RPMI8226 (cell line): ENCODE results near the gene TAAR1.
"Not testable (repeated sequence)": the region's sequence is repeated elsewhere in the genome, so short reads cannot be mapped to it uniquely, and the experiment has no call there.

Experiments
- DNase-seq: peaks from one replicate; pipeline ENCODE4 v3.0.0-alpha.2; 2015

Gene TAAR1

GRCh38 chr6:132659082-132659481, at the start of gene TAAR1:
TAAR1 (minus strand) TSS chr6:132659182; CDS start chr6:132646003, 13,179 bp downstream.
- DNase-seq = no peak

DNA sequence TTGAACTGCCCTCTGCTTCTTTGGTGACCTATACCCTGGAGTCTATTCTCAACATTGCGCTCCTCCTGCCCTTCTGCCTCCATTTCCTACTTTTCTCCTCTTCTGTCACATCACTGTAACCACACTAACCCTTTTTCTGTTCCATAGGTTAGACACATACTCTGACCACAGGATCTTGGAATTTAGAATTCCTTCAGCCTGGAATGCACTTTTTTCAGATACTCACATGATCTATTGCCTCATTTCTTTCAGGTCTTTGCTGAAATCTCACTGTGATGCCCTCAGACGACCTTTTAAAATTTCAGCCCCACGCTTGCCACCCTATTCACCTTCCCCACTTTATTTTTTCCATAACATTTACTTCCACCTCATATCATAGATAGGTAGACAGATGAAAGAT, 49.8 kb upstream of the TAAR1 start:
- no peak for DNase-seq

GRCh38 chr6:132708002-132708401, 49.0 kb upstream of the TAAR1 start:
- no peak for DNase-seq

- not testable (repeated sequence) for DNase-seq
These were observed 47.8 kb upstream of the TAAR1 start for GRCh38 chr6:132706756-132707155.

GRCh38 chr6:132703936-132704335, 45.0 kb upstream of the TAAR1 start:
- DNase-seq = no peak

GRCh38 chr6:132698608-132699007, 39.6 kb upstream of the TAAR1 start:
- DNase-seq = peak; percentile 8

DNA sequence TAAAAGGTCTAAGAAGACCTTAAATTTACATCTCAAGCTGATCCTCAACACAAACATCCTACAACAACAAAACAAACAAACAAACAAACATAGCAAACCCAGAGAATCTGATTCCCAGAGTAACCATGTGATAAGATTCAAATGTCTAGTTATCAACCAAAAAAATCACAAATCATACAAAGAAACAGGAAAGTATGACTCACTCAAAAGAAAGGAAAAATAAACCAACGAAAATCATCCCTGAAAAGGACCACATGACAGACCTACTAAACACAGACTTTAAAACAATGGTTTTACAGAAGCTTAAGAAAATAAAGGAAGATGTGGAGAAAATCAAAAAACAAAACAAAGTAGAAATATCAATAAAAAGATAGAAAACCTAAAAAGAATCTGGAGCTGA, 36.8 kb upstream of the TAAR1 start:
- no peak for DNase-seq

DNA sequence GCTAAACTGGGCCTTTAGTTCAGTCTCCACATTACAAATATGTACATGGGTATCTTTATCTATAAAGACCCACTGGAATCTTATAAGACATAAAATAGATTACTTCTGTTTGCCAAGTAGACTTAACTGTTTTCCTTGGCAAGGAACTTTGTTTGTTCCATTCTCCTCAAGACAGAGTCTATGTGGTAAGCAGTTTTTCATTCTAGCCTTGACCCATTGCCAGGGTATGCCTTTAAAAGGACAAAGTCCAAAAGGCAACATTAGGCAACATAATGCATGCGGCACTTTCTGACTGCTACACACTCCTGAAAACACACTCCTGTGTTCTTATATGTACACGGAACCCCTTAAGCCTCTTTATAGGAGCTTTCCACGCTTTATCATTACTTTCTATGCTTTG, 34.5 kb upstream of the TAAR1 start:
- no peak for DNase-seq

- DNase-seq = no peak
These were observed 31.7 kb upstream of the TAAR1 start for GRCh38 chr6:132690678-132691077.

DNA sequence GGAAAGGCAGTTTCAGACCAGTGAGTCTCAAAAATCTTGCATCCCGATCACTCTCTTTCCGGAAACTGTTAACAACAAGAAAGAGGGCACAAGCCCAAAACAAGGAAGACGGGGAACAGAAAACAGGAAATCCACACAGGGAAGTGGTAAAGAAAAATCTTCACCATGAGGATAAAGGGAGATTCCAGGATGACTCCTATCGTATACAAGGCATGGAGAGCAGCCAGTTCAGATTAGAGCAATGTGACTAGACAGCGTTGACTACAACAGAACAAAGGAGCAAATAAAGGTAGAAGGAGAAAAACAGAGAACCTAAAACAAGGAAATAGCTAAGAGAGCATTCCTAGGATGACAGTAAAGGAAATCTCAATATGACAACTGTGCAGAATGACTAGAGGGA, 28.3 kb upstream of the TAAR1 start:
- no peak for DNase-seq

DNA sequence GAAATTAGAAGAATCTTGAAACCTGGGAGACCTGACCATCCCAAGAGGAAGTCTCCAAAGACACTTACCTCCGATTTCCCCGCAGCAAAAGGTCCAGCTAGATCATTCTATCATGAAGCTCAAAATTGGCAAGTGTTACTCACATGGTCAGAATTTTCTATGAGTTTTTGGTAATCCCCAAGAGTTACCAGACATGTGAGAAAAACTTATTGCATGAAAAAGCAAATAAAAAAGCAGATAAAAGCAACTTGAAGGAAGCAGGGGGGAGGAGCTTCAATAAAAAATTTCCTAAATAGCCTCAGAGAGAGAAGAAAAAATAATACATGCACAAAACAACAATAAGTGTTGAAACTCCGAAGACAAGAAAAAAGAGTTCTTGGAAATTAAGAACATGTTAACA, 27.5 kb upstream of the TAAR1 start:
- DNase-seq = no peak

GRCh38 chr6:132685009-132685408, 26.0 kb upstream of the TAAR1 start:
- DNase-seq = no peak

- DNase-seq = no peak
These were observed 25.3 kb upstream of the TAAR1 start for GRCh38 chr6:132684272-132684671.

GRCh38 chr6:132683543-132683942, 24.6 kb upstream of the TAAR1 start:
- DNase-seq = no peak

DNA sequence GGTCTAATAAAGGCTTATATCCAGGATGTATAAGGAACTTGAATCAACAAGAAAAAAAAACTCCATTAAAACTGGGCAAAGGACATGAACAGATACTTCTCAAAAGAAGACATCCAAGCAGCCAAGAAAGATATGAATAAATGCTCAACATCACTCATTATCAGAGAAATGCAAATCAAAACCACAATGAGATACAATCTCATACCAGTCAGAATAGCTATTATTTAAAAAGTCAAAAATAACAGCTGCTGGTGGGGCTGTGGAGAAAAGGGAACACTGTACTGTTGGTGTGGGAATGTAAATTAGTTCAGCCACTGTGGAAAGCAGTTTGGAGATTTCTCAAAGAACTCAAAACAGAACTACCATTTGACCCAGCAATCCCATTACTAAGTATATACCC, 20.1 kb upstream of the TAAR1 start:
- not testable (repeated sequence) for DNase-seq

DNA sequence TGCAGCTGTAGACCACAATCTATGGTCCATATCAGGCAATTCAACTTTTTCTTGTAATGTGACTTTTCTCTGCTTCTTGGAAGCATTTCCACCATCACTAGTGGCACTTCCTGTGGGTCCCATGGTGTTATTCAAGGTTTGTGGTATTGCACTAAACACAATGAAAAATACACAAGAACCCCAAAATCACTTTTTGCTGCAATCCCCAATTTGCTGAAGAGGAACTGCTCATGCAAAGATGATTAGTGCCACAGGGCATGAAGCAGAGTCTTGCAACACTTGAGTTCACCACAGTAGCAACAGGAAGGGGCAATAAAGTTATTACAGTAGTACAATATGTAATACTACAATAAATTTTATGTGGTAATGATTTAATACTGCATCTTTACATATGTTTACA, 16.8 kb upstream of the TAAR1 start:
- no peak for DNase-seq

- no peak for DNase-seq
These were observed 16.0 kb upstream of the TAAR1 start for GRCh38 chr6:132675002-132675401.

- peak; percentile 59 for DNase-seq
These were observed 14.6 kb upstream of the TAAR1 start for GRCh38 chr6:132673376-132674094.

DNA sequence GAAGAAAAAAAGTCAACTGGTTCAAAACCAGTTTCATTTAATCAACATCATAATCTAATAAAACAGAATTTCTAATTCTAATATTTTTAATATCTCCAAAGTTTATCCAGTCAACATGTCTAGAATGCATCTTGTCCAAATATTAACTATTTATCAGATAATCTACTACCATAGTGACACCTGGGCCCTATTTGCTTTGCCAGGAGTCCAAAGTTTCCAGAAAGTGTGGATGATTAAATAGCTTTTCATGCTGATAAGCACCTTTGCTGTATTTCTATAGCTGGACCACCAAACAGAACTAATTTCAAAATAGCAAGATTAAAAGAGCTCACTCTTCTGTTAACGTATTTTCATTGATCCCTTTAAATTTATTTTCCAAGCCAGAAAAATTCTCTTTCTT, 12.3 kb upstream of the TAAR1 start:
- DNase-seq = no peak

DNA sequence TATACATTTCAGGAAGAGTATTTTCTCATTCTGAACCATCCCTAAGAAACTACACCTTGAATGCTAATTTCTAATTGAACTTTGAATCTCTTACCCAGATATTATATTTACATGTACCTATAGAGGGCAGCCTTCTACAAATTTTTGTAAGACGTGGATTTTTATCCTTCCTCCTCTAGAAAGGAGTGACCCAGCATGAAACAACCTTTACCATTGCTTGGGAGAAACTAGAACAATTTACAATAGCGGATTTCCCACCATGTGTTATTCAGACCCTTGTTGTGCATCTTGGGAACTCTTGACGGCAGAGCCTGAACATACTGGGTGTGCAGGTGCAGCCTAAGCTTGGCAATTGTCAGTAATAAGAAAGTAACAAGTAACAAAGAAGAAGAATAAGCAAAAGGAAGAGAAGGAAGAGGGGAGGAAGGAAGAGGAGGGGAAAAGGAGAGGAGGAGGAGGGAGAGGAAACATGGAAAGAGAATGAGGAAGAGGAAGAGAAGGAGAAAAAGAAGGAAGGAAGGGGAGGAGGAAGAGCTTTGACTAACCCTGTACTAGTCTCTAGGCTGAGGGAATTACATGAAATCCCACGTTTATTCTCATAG, 10.8 kb upstream of the TAAR1 start:
- DNase-seq = peak; percentile 20

- no peak for DNase-seq
These were observed 7.1 kb upstream of the TAAR1 start for GRCh38 chr6:132666118-132666517.

- DNase-seq = no peak
These were observed 5.5 kb upstream of the TAAR1 start for GRCh38 chr6:132664309-132665034.

- no peak for DNase-seq
These were observed 4.7 kb upstream of the TAAR1 start for GRCh38 chr6:132663661-132664060.

- no peak for DNase-seq
These were observed 2.9 kb upstream of the TAAR1 start for GRCh38 chr6:132661906-132662305.
